NCI-H2171 (cell line): ENCODE measurements around the gene IGFLR1.

ENCODE experiments used
- DNase-seq: peaks from one replicate; lab custom pipeline; 2025; lab: John Stamatoyannopoulos, UW

Gene IGFLR1

DNA sequence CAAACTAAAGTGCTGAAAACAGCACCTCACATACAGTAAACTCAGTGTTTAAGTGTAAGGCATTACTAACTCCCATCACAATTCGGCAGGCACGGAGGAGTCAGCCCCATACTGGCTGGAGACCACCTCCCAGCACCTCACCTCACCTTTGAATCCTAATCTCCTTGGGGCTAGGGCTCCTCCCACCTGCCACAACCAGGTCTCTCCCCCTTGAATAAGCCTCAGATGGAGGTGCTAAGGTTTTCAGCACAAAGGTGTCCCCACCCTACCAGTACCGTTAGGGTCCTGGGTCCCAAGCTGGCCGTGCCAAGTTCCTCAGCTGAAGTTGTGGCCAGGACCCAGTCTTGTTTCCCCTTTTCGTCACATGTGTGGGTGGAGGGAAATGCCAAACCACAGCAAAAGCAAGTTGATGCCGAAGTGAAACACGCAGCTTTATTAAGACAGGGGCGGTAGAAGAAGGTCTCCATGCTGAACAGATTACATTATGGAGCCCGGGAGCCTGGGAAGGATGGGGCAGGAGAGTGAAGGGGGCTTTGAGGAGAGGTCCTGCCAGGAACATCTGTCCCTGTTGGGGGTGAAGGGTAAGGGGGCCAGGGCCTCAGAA, at the start of gene IGFLR1:
Gene IGFLR1, minus strand, starts transcription at position 332 of the 604 bp plus-strand sequence. CDS start 1,272 bp downstream, outside the sequence.
- DNase-seq, result no peak

DNA sequence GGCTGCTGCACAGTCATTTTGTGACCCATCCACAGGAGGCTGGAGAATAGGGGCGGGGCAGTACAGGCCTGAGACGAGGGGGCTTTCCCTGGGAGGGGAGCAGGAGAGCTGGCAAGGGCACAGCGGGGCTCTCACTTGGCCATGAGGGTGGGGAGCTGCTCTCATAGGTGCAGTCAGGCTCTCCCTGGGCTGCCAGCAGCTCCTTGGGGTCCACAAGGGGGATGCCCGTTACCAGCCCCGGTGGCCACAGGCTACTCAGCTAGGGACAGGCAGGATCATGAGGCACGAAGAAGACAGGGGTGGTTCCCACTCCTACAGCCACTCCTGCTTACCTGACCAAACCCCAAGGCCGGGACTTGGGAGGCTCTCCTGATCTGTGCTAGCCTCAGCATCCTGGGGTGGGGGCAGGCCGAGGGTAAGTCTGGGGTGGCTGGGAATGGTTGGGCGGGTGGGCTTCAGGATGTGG, 49.6 kb upstream of the IGFLR1 start:
- no peak for DNase-seq

- no peak for DNase-seq
Measured at GRCh38 chr19:35790981-35791813, 48.9 kb upstream of the IGFLR1 start.

GRCh38 chr19:35789978-35790944, 48.0 kb upstream of the IGFLR1 start:
- DNase-seq, result no peak

- DNase-seq, result no peak
Measured at GRCh38 chr19:35789195-35789977, 47.1 kb upstream of the IGFLR1 start.

DNA sequence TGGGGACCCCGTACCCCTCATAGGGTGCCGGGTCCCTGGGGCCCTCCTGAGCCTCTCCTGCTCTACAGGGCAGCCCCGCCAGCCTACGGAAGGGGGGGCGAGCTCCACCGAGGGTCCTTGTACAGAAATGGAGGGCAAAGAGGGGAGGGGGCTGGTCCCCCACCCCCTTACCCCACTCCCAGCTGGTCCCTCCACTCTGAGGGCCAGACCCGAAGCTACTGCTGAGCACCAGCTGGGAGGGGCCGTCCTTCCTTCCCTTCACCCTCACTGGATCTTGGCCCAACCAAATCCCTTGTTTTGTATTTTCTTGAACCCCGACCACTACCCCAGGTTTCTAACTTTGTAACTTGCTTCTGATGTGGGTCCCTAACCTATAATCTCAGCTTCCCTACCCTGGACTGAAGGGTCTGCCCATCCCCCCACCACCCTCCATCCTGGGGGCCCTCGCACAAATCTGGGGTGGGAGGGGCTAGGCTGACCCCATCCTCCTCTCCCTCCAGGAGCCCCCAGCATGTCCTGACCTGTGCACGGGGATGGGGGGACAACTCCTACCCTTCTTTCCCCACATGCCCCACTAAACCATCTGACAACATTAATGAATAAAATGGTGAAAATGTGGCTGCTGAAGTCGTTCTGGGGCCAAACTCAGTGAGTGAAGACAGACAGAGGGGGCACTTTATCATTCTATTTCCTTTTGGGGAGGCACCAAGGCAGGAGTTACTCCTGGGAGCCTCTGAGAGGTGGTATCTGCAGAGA, 46.1 kb upstream of the IGFLR1 start:
- no peak for DNase-seq

- no peak for DNase-seq
Measured at GRCh38 chr19:35787227-35787799, 45.1 kb upstream of the IGFLR1 start.

DNA sequence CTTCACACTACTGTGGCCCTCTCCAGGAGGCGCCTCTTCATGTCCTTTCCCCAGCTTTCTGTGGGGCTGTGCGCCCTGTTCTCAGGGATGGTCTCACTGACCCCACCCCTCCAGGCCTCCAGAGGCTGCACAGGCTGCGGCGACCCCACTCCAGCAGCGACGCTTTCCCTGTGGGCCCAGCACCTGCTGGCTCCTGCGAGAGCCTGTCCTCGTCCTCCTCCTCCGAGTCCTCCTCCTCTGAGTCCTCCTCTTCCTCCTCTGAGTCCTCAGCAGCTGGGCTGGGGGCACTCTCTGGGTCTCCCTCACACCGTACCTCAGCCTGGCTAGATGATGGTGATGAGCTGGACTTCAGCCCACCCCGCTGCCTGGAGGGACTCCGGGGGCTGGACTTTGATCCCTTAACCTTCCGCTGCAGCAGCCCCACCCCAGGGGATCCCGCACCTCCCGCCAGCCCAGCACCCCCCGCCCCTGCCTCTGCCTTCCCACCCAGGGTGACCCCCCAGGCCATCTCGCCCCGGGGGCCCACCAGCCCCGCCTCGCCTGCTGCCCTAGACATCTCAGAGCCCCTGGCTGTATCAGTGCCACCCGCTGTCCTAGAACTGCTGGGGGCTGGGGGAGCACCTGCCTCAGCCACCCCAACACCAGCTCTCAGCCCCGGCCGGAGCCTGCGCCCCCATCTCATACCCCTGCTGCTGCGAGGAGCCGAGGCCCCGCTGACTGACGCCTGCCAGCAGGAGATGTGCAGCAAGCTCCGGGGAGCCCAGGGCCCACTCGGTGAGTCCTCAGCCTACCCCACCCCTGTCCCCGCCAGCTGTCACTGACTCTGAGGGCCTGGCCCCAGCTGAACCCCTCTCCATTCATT, 44.3 kb upstream of the IGFLR1 start:
- DNase-seq, result no peak

DNA sequence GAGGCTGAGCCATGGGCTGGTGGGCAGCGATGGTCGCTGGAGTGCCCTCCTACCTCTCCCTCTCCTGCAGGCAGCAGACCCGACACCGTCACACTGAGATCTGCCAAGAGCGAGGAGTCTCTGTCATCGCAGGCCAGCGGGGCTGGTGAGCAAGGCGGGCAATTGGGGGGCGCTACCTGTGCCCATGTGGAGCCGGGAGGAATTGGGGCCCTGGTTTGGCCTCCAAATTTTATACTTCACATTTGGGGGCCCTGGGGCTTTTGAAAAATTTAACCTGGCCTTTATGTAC, 43.0 kb upstream of the IGFLR1 start:
- DNase-seq, result no peak

DNA sequence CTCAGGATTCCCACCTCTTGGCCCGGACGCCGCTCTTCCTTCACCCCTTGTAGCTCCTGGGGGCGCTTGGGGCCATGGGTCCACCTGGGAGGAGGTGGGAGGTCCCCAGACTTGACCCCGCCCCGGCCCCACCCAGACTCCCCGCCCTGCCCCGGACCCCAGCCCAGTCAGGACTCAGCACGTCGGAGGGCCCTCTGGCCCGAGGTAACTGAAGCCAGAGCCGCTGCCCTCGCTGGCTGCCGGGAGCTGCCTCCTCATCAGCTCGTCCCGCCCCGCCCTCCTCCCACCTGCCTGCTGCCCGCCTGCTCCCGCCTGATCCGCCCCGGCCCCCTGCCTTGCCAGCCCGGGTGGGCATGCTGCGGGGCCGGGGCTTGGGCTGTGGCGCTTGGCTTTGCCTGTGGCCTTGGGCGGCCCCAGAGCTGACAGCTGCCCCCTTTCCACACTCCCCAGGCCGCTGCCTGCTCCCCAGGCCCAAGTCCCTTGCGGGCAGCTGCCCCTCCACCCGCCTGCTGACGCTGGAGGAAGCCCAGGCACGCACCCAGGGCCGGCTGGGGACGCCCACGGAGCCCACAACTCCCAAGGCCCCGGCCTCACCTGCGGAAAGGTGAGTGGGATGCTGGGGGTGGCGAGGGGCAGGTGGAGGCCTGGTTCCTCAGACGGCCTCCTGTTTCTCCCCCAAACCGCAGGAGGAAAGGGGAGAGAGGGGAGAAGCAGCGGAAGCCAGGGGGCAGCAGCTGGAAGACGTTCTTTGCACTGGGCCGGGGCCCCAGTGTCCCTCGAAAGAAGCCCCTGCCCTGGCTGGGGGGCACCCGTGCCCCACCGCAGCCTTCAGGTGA, 42.5 kb upstream of the IGFLR1 start:
- no peak for DNase-seq

DNA sequence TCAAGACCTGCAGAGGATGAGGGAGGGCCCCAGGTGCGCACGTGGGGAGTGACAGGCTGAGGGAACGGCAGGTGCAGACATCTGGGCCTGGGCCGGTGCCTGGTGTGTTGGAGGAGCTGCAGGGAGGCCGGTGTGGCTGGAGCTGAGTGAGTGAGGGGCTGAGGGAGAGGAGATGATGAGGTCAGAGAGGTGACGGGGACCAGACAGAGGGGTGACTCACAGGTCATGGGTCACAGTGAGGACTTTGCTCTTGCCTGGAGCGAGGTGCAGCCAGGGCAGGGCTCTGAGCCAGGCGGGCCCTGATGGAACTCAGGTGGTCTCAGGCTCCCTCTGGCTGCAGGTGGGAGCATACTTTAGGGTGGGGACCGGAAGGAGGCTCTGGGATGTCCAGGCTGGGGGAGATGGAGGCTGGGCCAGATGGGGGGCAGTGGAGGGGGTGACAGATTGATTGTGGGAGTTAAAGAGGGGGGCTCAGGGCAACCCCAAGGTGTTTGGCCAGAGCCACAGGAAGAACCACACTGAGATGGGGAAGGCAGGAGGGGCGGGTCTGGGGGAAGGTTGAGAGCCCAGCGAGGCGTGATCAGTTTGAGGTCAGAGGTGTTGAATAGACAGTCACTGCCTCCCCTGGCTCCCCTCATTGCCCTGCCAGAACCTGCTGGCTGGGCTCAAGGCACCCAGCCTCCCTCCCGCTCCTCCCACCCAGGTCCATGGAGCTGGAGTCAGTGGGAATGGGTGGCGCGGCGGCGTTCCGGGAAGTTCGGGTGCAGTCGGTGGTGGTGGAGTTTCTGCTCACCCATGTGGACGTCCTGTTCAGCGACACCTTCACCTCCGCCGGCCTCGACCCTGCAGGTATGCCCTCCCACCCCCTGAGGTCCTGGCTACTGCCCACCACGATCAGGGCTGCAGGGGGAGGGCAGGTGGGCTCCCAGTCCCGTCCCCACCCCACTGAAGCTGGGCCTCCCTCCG, 41.5 kb upstream of the IGFLR1 start:
- no peak for DNase-seq

GRCh38 chr19:35782589-35782988, 40.3 kb upstream of the IGFLR1 start:
- no peak for DNase-seq

DNA sequence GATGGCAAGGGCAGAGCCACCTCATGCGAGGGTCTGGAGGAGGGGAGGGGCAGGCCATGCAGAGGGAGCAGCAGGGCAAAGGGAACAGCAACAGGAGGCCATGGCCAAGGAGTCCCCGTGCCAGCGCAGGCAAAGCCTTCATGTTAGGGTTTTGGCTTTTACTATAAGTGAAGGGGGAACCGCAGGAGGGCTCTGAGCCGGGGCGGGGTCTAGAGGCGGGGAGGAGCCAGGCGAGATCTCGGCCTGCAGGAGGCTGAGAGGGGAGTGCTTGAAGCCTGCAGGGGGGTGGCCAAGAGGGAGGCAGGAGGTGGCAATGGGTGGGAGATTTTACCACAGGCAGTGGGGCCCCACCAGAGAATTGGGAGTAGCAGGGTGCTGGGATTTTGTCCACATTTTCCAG, 39.4 kb upstream of the IGFLR1 start:
- DNase-seq, result no peak

GRCh38 chr19:35780717-35781116, 38.5 kb upstream of the IGFLR1 start:
- DNase-seq, result no peak

DNA sequence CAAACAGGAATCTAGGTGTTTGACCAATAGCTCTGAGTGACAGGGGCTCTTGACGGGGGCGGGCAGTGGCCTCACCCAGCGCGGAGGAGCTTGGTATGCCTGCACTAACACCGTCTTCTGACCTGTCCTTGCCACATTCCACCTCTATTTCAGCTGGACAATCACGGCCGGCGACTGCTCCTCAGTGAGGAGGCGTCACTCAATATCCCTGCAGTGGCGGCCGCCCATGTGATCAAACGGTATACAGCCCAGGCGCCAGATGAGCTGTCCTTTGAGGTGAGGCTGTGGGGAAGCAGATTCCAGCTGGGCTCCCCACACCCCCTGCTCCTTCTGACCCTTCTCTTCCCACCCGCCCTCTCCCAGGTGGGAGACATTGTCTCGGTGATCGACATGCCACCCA, 37.8 kb upstream of the IGFLR1 start:
- no peak for DNase-seq

DNA sequence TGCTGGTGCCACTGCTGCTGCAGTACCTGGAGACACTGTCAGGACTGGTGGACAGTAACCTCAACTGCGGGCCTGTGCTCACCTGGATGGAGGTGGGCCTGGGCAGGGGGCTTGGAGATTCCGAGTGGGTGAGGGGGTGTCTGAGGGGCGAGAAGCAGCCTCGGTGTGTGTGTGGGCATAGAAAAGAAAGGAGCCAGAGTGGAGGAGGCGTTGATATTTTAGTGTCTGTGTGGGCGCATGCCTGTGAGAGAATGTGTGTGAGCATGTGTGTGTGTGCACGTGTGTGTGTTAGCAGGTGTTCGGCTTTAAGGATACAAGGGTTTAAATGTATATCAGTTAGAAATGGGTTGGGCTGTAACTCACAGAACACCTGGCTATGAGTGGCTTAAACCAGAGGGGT, 36.8 kb upstream of the IGFLR1 start:
- DNase-seq, result no peak

DNA sequence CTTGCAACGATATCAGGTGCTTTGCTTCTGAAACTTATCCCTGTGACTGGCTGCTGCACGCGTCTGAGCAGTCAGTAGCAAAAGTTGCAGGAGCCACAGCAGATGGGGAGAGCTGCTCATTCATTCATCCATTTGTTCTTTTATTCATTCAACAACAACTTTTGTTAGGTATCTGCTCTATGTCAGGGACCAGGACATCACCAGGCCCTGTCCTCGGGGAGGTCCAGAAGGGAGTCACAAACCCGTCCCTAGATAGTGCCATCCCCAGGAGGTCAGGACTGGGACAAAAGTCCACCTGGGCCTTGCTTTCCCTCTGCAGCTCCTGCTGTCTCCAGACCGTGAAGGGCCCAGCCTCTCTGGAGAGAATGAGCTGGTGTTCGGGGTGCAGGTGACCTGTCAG, 35.7 kb upstream of the IGFLR1 start:
- no peak for DNase-seq
